Endothelial cell of umbilical vein (primary cell): ENCODE measurements around the gene SHROOM4.
A peak's percentile ranks its signal among the peaks of the same experiment; 100 is the strongest.

ENCODE experiments used
- EZH2 ChIP-seq: IDR thresholded peaks from 2 replicates; pipeline ENCODE4 v1.6.1; 2012; ENCODE audit warnings: borderline replicate concordance, low read depth, mild to moderate bottlenecking, moderate library complexity, low read length, inconsistent platforms; ENCODE audit not compliant: severe bottlenecking
- POLR2AphosphoS5 ChIP-seq: IDR thresholded peaks from 2 replicates; pipeline ENCODE4 v1.6.1; 2012; ENCODE audit warnings: low read depth, mild to moderate bottlenecking, control low read depth, low read length, moderate library complexity; ENCODE audit not compliant: insufficient read depth
- TF ChIP-seq, protein P1 (sequence below), 2 donors: IDR thresholded peaks; 1 replicate in 1 of 2; 2 replicates in 1 of 2; pipeline ENCODE4 v1.5.1; 2011; ENCODE audit warnings: low read length in 2 of 2, mild to moderate bottlenecking in 2 of 2, moderate library complexity in 2 of 2, control low read depth in 1 of 2, inconsistent platforms in 1 of 2, low read depth in 1 of 2; ENCODE audit not compliant: insufficient read depth in 1 of 2; ENCODE audit errors: extremely low read depth in 1 of 2

DNA sequence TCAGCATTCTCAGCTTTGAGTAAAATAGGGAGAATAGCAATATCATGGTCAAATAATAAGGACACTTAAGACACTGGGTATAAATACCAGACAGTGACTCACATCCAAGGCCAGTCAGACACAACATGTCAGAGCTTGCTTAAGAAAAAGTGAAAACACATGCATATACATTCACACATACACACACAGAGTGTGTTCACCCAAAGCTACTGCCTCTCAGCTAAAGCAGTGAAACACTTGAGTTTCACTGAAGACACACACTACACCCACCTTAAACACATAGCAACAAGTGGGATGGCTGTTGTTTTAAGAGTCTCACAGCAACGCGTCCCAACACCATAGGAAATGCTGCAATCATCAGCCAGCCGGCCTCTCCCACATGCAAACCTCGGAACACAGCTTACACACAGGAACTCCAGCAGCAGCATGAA lies 14.4 kb downstream of the SHROOM4 start:
- TF ChIP-seq, protein P1, sequence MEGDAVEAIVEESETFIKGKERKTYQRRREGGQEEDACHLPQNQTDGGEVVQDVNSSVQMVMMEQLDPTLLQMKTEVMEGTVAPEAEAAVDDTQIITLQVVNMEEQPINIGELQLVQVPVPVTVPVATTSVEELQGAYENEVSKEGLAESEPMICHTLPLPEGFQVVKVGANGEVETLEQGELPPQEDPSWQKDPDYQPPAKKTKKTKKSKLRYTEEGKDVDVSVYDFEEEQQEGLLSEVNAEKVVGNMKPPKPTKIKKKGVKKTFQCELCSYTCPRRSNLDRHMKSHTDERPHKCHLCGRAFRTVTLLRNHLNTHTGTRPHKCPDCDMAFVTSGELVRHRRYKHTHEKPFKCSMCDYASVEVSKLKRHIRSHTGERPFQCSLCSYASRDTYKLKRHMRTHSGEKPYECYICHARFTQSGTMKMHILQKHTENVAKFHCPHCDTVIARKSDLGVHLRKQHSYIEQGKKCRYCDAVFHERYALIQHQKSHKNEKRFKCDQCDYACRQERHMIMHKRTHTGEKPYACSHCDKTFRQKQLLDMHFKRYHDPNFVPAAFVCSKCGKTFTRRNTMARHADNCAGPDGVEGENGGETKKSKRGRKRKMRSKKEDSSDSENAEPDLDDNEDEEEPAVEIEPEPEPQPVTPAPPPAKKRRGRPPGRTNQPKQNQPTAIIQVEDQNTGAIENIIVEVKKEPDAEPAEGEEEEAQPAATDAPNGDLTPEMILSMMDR (IDR thresholded peaks at IDR 0.05; ENCODE audit: extremely low read depth in 1 of 2, insufficient read depth in 1 of 2, low read depth in 1 of 2, low read length in 2 of 2) = no peak
- no peak for TF ChIP-seq EZH2
- TF ChIP-seq POLR2AphosphoS5 = peak; percentile 40
